ENCODE results near the gene DCC. TPM values are rescaled to one million over a fixed set of nuclear protein-coding genes. Genes with fewer than 3 reads are reported as not detected.
A peak's percentile ranks its signal among the peaks of the same experiment; 100 is the strongest.

The DCC gene
- total RNA-seq, 1 experiment from 2014 or later = 0.39 TPM

DNA sequence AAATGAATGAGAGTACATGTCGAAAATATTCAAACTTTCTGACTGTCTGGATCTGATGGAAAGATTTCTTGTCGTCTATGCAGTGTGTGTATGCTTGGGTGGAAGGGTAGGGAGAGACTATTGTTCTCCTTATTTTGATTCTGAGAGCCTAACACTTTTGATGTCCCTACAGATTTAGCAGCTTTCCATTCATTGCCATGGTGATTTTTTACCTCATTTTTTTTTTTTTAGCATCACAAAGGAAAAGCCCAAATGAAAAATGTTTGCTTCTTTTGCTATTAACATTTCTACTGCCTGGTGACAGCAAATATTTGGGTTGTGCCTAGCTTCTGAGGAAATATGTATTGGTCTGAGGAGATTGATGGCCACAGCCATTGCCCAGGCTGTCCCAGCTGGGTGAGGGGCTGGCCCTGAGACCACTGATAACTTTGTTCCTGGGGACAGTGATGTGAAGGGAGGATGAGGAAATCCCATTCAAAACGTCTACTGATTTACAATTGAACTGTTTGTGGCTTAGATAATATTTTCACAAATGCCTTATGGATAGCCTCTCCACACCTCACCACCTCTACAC lies 558.6 kb downstream of the DCC start:
- ChIA-PET POLR2A (no interaction called here), CTCF (no interaction called here)
- no peaks in the 10 kb centered on the region for H3K36me3 Mint-ChIP-seq (ENCODE audit: insufficient read depth, unreplicated experiment)

DNA sequence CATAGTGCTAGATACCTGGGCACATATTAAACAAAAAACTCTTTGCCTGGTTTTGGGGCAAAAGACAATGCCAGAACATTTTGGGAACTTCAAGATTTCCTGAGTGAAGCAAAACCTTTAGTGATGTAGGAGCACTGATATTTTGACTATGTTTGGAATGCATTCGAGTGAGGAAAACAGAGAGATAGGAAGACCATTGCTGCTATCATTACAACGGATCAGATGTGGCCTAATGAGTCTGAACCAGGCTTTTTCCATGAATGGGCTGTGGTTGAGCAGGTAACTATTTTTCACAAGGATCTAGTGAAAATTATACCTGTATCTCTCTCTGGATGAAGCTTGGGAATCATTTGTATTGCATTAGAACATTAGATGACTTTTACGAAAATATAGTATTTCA lies 562.2 kb downstream of the DCC start:
- no peaks in the 10 kb centered on the region for H3K36me3 ChIP-seq (ENCODE audit: control insufficient read depth, insufficient read depth, low read length)
- Mint-ChIP-seq H3K9me3 (ENCODE audit: unreplicated experiment) (no peaks in the 10 kb centered on the region), H3K27me3 (ENCODE audit: insufficient read depth, unreplicated experiment) (no peaks in the 10 kb centered on the region), H3K36me3 (ENCODE audit: insufficient read depth, unreplicated experiment) (no peaks in the 10 kb centered on the region), H3K4me3 (ENCODE audit: unreplicated experiment) (no peak overlapping the region), H3K27ac (ENCODE audit: unreplicated experiment) (no peak overlapping the region), H3K4me1 (ENCODE audit: low read depth, unreplicated experiment) (no peaks in the 10 kb centered on the region)
- TF ChIP-seq, protein P1, sequence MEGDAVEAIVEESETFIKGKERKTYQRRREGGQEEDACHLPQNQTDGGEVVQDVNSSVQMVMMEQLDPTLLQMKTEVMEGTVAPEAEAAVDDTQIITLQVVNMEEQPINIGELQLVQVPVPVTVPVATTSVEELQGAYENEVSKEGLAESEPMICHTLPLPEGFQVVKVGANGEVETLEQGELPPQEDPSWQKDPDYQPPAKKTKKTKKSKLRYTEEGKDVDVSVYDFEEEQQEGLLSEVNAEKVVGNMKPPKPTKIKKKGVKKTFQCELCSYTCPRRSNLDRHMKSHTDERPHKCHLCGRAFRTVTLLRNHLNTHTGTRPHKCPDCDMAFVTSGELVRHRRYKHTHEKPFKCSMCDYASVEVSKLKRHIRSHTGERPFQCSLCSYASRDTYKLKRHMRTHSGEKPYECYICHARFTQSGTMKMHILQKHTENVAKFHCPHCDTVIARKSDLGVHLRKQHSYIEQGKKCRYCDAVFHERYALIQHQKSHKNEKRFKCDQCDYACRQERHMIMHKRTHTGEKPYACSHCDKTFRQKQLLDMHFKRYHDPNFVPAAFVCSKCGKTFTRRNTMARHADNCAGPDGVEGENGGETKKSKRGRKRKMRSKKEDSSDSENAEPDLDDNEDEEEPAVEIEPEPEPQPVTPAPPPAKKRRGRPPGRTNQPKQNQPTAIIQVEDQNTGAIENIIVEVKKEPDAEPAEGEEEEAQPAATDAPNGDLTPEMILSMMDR (IDR thresholded peaks at IDR 0.05; ENCODE audit: insufficient read depth in 1 of 2, low read depth in 1 of 2, low read length in 1 of 2, severe bottlenecking in 1 of 2, unreplicated experiment in 1 of 2) = no peak
- H3K9me3 ChIP-seq = no peaks in the 10 kb centered on the region
- DNase-seq = no peak
- POLR2A ChIA-PET = no interaction called here
- H3K27me3 ChIP-seq (replicated peaks; ENCODE audit: control insufficient read depth, insufficient read depth, low read length) = no peaks in the 10 kb centered on the region
- intact Hi-C loops (cut with micrococcal nuclease; ENCODE audit: unreplicated experiment) = loop anchor here (10.0 kb wide), 1 partner anchor 93 kb away; no protein-coding TSS in a partner anchor
- no peak overlapping the region for H3K4me3 ChIP-seq (ENCODE audit: low read depth, low read length)
- H3K4me1 ChIP-seq = no peaks in the 10 kb centered on the region
- no TSS peak for BruUV-seq (replicated peaks)
- CTCF ChIA-PET = no interaction called here

More for the DNA sequence above, 558.6 kb downstream of the DCC start:
- no peaks in the 10 kb centered on the region for H3K4me1 Mint-ChIP-seq (ENCODE audit: low read depth, unreplicated experiment)
- no peak overlapping the region for H3K27ac Mint-ChIP-seq (ENCODE audit: unreplicated experiment)
- no peaks in the 10 kb centered on the region for H3K36me3 ChIP-seq (ENCODE audit: control insufficient read depth, insufficient read depth, low read length)
- no TSS peak for BruUV-seq (replicated peaks)
- H3K27me3 ChIP-seq (replicated peaks; ENCODE audit: control insufficient read depth, insufficient read depth, low read length) = no peaks in the 10 kb centered on the region
- TF ChIP-seq, protein P1 (IDR thresholded peaks at IDR 0.05; ENCODE audit: insufficient read depth in 1 of 2, low read depth in 1 of 2, low read length in 1 of 2, severe bottlenecking in 1 of 2, unreplicated experiment in 1 of 2) = no peak
- no peak for DNase-seq
- no peak overlapping the region for H3K4me3 Mint-ChIP-seq (ENCODE audit: unreplicated experiment)
- H3K4me3 ChIP-seq (ENCODE audit: low read depth, low read length) = no peak overlapping the region
- no peaks in the 10 kb centered on the region for H3K9me3 ChIP-seq
- no peaks in the 10 kb centered on the region for H3K9me3 Mint-ChIP-seq (ENCODE audit: unreplicated experiment)
- no peaks in the 10 kb centered on the region for H3K27me3 Mint-ChIP-seq (ENCODE audit: insufficient read depth, unreplicated experiment)
- no peaks in the 10 kb centered on the region for H3K4me1 ChIP-seq
- intact Hi-C loops (cut with micrococcal nuclease; ENCODE audit: unreplicated experiment) = no loop called here

DNA sequence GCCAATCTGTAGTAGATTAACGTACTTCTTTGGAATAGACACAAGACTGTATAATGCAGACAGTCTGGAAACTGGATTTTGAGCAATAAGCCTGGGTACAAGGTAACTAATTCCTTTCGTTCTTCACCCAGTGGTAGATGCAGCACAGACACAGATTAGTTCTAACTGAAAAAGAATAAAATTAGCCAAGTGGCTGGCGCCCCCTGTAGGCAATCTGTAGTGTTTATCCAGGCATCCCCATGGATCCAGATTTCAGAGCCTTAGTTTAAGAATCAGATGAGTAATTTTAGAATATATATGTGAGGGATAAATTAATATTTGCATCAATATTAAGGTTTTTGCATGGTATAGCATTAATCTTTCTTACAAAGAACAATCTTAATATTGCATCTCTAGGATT lies 563.9 kb downstream of the DCC start:
- Mint-ChIP-seq H3K4me1 (ENCODE audit: low read depth, unreplicated experiment) (no peaks in the 10 kb centered on the region), H3K36me3 (ENCODE audit: insufficient read depth, unreplicated experiment) (no peaks in the 10 kb centered on the region), H3K27me3 (ENCODE audit: insufficient read depth, unreplicated experiment) (no peaks in the 10 kb centered on the region), H3K9me3 (ENCODE audit: unreplicated experiment) (no peaks in the 10 kb centered on the region), H3K27ac (ENCODE audit: unreplicated experiment) (no peak overlapping the region), H3K4me3 (ENCODE audit: unreplicated experiment) (no peak overlapping the region)
- peak in 1 of 2 experiments; percentile 15 for DNase-seq
- Histone ChIP-seq H3K9me3 (no peaks in the 10 kb centered on the region), H3K4me1 (no peaks in the 10 kb centered on the region), H3K27me3 (replicated peaks; ENCODE audit: control insufficient read depth, insufficient read depth, low read length) (no peaks in the 10 kb centered on the region), H3K4me3 (ENCODE audit: low read depth, low read length) (no peak overlapping the region), H3K36me3 (ENCODE audit: control insufficient read depth, insufficient read depth, low read length) (no peaks in the 10 kb centered on the region)
- BruUV-seq (replicated peaks) = no TSS peak
- ChIA-PET POLR2A (no interaction called here), CTCF (no interaction called here)
- TF ChIP-seq, protein P1 (IDR thresholded peaks at IDR 0.05; ENCODE audit: insufficient read depth in 1 of 2, low read depth in 1 of 2, low read length in 1 of 2, severe bottlenecking in 1 of 2, unreplicated experiment in 1 of 2) = peak; percentile 36 to 41
- intact Hi-C loops (cut with micrococcal nuclease; ENCODE audit: unreplicated experiment) = loop anchor here (1.0 to 10.0 kb wide), 2 partner anchors 91 to 187 kb away; no protein-coding TSS in a partner anchor

Data from Caco-2 (cell line).